ENCODE measurements around the gene DDX31.
"Not testable (repeated sequence)": the region's sequence is repeated elsewhere in the genome, so short reads cannot be mapped to it uniquely, and the experiment has no call there.

DDX31 gene

GRCh38 chr9:132579427-132579798 is 90.4 kb downstream of the DDX31 start:
- no peak for DNase-seq (ENCODE audit: low read depth in 2 of 2)

DNA sequence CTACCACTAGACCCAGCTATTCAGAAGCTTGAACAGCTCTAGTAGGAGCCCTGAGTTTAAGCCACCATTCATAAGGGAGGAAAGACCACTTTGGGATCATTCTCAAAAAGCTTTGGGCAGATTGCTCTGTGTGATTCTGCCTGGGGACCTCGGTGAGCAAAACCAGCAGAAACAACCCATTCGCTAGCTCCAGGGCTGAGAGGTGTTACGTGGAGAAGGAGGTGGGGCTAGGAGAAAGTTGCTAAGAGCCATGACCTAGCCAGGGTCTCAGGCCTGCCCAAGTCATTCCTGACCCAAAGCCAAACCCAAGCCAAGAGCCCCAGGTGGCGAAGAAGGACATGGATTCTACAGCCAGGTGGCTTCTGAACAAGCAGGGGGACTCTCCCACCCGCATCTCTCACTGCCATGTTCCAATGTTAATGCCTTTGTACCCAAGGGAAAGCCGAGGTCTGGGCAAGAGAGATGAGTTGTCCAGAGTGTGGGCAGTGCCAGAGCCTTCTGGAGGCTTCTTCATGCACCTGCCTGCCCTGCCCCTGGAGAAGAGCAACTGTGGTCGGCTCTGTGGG is 91.3 kb downstream of the DDX31 start:
- no peak for DNase-seq (ENCODE audit: low read depth in 2 of 2)

- no peak for DNase-seq (ENCODE audit: low read depth in 2 of 2)
Observed at GRCh38 chr9:132577119-132577518, 92.7 kb downstream of the DDX31 start.

DNA sequence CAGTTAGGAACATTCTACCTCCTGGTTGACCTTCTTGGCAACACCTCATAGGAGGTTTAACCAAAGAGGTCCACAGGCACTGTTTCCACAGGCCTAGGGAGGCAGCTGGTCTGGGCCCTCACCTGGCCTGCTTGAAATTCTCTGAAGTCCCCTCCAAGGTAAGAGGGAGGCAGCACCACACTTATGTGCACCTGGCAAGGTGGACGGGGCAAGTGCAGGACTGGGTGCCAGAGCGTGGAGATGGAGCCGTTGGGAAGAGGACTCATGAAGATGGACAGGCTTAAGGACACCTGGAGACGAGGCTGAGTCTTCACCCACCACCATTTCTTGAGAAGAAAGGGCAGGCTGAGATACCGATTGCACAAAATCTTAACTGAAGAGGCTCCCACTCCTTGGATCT is 94.0 kb downstream of the DDX31 start:
- DNase-seq (ENCODE audit: low read depth in 2 of 2): no peak

GRCh38 chr9:132575005-132575609 is 94.7 kb downstream of the DDX31 start:
- no peak for DNase-seq (ENCODE audit: low read depth in 2 of 2)

GRCh38 chr9:132572921-132573320 is 96.9 kb downstream of the DDX31 start:
- DNase-seq (ENCODE audit: low read depth in 2 of 2): no peak

GRCh38 chr9:132571806-132572600 is 97.8 kb downstream of the DDX31 start:
- DNase-seq (ENCODE audit: low read depth in 2 of 2): no peak

- not testable (repeated sequence) for DNase-seq (ENCODE audit: low read depth in 2 of 2)
Observed at GRCh38 chr9:132568787-132569186, 101.0 kb downstream of the DDX31 start.

- DNase-seq (ENCODE audit: low read depth in 2 of 2): no peak
Observed at GRCh38 chr9:132564526-132564925, 105.3 kb downstream of the DDX31 start.

DNA sequence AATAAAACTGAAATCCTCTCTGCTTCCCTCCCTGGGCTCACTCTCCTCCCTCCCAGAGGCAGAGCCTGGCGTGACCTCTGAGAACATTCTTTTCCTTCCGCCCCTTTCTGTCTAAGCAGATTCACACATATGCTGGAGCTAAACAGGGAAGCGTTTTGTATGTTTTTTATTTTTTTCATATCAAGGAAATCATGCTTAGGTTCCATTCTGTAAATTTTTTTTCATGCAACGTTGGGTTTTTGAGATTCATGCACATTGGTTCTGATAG is 107.5 kb downstream of the DDX31 start:
- DNase-seq (ENCODE audit: low read depth in 2 of 2): no peak

DNA sequence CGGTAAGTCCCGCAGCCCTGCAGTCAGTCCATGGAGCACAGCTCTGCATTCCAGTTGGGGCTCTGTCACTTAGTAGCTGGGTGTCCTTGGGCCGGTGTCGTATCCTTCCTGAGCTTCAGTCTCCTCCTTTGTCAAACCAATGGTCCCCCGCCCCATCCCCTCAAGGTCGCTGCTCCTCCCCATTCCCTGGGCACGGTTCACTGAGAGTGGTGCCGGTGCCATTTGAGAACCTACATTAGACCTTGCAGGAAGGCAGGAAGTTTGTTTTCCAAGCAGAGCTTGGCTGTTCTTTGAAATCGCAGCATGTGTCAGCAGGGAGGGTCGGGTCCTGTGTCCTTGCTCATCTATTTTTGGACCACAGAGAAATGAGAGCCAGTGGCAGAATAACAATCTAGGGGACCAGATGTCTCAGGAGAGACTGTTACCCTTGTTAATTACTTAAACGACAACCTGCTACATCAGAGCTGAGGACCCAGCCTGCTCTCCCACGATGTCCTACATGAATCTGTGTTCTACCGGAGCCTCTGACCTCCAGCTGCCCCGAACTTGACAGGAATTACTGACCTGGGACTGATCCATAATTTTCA is 109.1 kb downstream of the DDX31 start:
- DNase-seq (ENCODE audit: low read depth in 2 of 2): no peak

GRCh38 chr9:132559711-132560110 is 110.1 kb downstream of the DDX31 start:
- DNase-seq (ENCODE audit: low read depth in 2 of 2): no peak

DNA sequence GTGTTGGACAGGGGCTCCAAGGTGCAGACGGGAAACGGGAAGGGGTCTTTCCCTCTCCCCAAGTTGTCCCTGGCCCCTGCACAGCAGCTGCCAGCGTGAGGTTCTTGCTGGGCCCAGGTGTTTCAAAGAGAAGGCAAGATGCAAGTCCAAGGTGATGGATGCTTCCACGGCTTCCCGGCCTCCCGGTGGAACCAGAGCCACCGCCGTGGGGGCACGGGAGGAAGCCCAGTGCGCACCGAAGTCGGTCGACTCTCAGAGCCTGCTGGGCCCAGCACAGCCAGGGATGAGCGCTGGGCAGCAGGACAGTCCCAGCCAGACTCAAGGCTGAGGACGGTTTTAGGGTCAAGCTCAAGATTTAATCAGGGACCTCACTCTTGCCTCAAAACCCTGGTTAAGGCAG is 112.6 kb downstream of the DDX31 start:
- no peak for DNase-seq (ENCODE audit: low read depth in 2 of 2)

DNA sequence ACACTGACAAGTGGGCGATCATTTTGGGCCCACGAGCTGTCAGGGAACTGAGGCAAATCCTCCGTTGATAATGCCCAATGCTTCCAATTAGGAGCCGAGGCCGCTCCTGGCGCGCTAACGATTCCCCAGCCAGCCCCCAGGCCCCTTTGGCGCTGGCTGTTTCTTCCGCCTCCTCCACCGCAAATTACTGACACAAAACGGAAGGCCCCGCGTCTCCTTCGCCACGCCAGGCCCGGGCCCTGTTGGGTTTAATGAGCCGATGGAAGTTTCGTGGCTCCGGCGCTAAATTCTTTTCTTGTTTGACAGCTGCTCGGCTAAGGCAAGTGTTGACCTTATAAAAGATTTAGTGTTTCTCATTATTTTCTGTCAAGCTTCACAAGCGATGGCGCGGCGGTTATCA is 113.1 kb downstream of the DDX31 start:
- DNase-seq (ENCODE audit: low read depth in 2 of 2): no peak

DNA sequence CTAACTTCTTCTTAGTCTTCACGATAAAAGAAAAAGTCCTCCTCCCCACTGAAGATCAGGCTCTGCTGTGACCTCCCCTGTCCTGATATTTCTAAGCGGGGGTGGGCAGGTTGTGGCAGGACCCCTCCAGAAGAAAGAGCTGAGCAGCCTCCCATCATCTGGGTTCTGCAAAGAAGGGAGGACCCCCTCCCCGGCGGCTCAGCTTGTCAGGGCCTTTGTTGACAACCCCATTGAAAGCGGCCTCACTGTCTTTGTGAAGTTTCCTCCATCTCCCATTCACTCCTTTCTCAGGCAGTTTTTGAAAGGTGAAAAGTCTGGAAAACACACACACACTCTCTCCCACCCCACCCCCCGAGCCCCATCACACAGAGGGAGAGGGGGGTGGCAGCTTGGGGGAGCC is 113.5 kb downstream of the DDX31 start:
- no peak for DNase-seq (ENCODE audit: low read depth in 2 of 2)

- DNase-seq (ENCODE audit: low read depth in 2 of 2): no peak
Observed at GRCh38 chr9:132555528-132555927, 114.3 kb downstream of the DDX31 start.

DNA sequence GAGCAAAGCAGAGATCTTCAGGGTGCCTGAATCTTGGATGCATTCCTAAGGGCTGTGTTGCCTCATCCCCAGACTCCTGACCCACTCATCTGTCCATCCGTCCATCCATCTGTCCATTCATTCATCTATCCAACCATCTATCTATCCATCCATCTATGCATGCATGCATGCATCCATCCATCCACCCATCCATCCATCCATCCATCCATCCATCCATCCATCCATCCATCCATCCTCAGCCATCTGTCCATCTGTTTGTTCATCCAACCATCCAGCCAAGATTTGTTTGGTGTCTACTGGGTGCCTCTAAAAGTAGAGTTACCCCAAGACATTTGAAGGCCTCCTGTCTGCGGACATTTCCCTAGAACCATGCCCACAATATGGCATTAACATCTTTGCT is 115.0 kb downstream of the DDX31 start:
- no peak for DNase-seq (ENCODE audit: low read depth in 2 of 2)

GRCh38 chr9:132552041-132552440 is 117.7 kb downstream of the DDX31 start:
- DNase-seq (ENCODE audit: low read depth in 2 of 2): no peak

DNA sequence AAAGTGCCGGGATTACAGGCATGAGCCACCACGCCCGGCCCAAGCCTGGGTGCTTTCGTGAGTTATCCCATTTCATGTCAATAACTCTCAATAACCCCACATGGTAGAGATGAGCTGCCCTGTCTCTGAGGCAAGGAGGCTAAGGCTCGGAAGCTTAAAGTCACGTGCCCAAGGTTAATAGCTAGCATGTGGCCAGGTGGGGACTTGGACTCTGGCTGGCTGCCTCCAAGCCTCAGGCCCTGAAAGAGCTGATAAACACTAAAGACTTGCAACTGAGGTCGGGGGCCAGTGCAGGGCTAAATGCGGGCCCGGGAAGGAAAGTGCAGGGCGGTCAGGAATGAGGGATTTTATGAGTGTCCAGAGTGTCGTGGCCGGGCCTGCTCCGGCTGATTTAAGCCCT is 118.2 kb downstream of the DDX31 start:
- DNase-seq (ENCODE audit: low read depth in 2 of 2): no peak

DNA sequence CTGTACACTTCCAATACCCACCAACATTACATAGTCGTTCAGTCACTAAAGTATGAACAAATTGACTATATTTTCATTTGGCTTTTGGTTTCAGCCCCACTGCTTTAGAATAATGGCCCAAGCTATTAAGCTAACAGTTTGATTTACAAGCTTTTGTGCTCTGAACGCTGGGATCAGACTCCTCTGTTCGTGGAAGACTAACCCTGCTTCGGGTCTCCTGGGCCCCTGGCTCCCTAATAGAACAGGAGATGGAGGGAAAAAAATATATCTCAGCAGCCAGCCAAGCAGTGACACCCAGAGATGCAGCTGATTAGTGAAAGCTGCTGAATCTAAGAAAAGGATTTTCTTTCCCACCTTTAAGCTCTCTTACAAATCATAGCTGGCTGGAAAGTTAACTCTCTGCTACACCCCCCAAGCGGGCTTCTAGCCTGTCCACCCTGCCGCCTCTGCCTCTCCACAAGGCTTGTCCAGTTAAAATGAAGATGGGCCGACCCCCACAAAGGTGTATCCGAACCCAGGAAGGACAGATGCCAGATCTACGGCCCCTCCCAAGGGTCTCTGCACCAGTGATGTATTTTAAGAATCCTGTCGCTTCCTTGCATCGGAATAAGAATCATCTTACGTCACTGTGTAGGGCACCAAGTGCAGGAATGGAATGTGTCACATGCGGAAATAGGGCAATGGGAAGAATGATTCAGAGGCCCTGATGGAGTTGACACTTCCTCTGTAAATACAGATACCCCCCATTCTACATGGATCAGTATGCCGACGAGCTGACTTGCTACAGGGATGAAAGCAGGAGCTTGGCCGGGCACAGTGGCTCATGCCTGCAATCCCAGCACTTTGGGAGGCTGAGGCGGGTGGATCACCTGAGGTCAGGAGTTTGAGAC is 120.8 kb downstream of the DDX31 start:
- no peak for DNase-seq (ENCODE audit: low read depth in 2 of 2)

DNA sequence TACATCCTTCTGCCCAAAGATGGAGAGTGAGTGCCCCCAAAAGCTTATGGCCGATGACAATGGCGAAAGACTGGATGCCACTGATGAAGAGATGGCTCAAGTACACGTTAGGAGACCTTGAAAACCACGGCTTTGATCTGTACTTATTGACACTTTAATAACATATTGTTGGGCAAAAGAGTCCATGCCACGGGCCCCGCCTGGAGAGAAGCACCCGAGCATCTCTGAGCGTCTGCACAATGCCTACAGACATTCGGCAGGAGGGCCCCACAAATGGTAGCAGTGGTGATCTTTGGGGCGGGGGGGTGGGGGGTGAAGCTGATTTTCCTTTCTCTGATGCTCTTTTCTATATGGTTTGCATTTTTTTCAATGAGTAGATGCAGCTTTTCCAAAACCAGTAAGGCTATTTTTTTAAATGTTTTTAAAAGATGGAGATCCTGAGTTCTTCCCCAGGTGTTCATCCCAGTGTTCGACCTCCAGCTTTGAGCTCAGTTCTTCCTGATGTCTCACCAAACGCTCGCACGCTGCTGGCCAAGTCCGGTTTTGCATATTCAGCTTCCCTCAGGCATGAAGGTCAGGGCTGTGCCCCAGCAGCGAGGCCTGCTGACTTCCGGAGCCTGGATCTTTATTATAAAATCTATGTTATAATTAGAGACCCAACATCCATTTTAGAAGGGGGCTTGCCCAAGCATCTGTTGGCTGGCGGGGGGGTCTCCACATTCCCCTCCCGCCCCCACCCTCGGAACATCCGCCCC is 121.6 kb downstream of the DDX31 start:
- DNase-seq (ENCODE audit: low read depth in 2 of 2): no peak

All from stimulated activated CD8-positive, alpha-beta memory T cell treated with anti-CD3 and anti-CD28 coated beads, Interleukin-7, amount 100 ng/mL, for 1 hour (primary cell).